ENCODE results near the gene HYAL3. TPM values are rescaled to one million over a fixed set of nuclear protein-coding genes. Genes with fewer than 3 reads are reported as not detected.
"Not testable (repeated sequence)": the region's sequence is repeated elsewhere in the genome, so short reads cannot be mapped to it uniquely, and the experiment has no call there.

Gene HYAL3
- total and polyA plus RNA-seq, 5 experiments from 2014 or later = 2.5 to 4.7 (median 3.2) TPM

GRCh38 chr3:50294089-50294488 is 5.1 kb downstream of the HYAL3 start:
- H3K4me1 Mint-ChIP-seq = peaks cover 22 to 42% (median 33%) of the 10 kb centered on the region in 4 donors
- ATAC-seq (no peak), DNase-seq (no peak)
- POLR2A ChIA-PET = interaction anchor here (3.8 kb wide), 1 partner anchor 43 kb away, joined by 26 read pairs; no protein-coding TSS in a partner anchor
- peaks cover 0 to 10% (median 0%) of the 10 kb centered on the region in 3 donors for H3K36me3 Mint-ChIP-seq
- H3K4me3 Mint-ChIP-seq = peak overlapping the region in 1 of 10 donors; percentile 42
- no peaks in the 10 kb centered on the region for H3K27me3 Mint-ChIP-seq
- no peaks in the 10 kb centered on the region for H3K9me3 Mint-ChIP-seq
- peak overlapping the region in 1 of 10 donors; percentile 21 for H3K27ac Mint-ChIP-seq

- Mint-ChIP-seq H3K27ac (peak overlapping the region; percentile 43 to 99 (median 98)), H3K9me3 (no peaks in the 10 kb centered on the region), H3K27me3 (no peaks in the 10 kb centered on the region), H3K36me3 (peaks cover 0 to 18% (median 0%) of the 10 kb centered on the region in 3 donors), H3K4me3 (peak overlapping the region in 9 of 10 donors; percentile 82 to 95 (median 91)), H3K4me1 (peaks cover 19 to 39% (median 27%) of the 10 kb centered on the region in 4 donors)
- POLR2A ChIA-PET = interaction anchor here (0.6 to 3.8 kb wide), 11 partner anchors 10 to 1092 kb away, joined by 3 to 26 read pairs (median 8); partner anchors contain the start of genes CYB561D2, HYAL1, HYAL2 and MANF
- no peak for ATAC-seq
- DNase-seq = no peak
These were observed 6.0 kb downstream of the HYAL3 start for GRCh38 chr3:50293079-50293801.

- Mint-ChIP-seq H3K27me3 (no peaks in the 10 kb centered on the region), H3K4me3 (peak within 1 kb of the TSS; percentile 82 to 95 (median 90)), H3K9me3 (no peaks in the 10 kb centered on the region), H3K36me3 (peaks cover 0 to 25% (median 0%) of the 10 kb centered on the region in 3 donors), H3K27ac (peak within 1 kb of the TSS; percentile 93 to 99 (median 98)), H3K4me1 (peaks cover 16 to 31% (median 18%) of the 10 kb centered on the region in 4 donors)
- DNase-seq (peak; percentile 87 to 97 (median 94)), ATAC-seq (peak; percentile 98 to 99)
- POLR2A ChIA-PET = interaction anchor here (0.8 to 3.8 kb wide), 20 partner anchors 11 to 1763 kb away, joined by 3 to 26 read pairs (median 6); partner anchors contain the start of genes CYB561D2, GNAI2, HYAL1 and HYAL2
These were observed 6.8 kb downstream of the HYAL3 start, which contains the start of gene IFRD2 for GRCh38 chr3:50292159-50293078. Gene IFRD2 (minus strand): TSS chr3:50292429. CDS start chr3:50292274, 155 bp downstream.

- POLR2A ChIA-PET = interaction anchor here (1.0 to 1.3 kb wide), 2 partner anchors 9 to 47 kb away, joined by 3 to 4 read pairs; no protein-coding TSS in a partner anchor
These were observed 9.0 kb downstream of the HYAL3 start for GRCh38 chr3:50290161-50290641.

GRCh38 chr3:50289130-50289529 is 10.1 kb downstream of the HYAL3 start:
- H3K36me3 Mint-ChIP-seq = peaks cover 0 to 22% (median 0%) of the 10 kb centered on the region in 3 donors
- peaks cover 12 to 27% (median 18%) of the 10 kb centered on the region in 4 donors for H3K4me1 Mint-ChIP-seq
- H3K27ac Mint-ChIP-seq = peak overlapping the region in 2 of 10 donors; percentile 29 to 49
- DNase-seq = no peak
- H3K9me3 Mint-ChIP-seq = no peaks in the 10 kb centered on the region
- peak overlapping the region in 4 of 10 donors; percentile 10 to 67 (median 16) for H3K4me3 Mint-ChIP-seq
- ATAC-seq = no peak
- POLR2A ChIA-PET = interaction anchor here (1.0 to 1.7 kb wide), 3 partner anchors 10 to 95 kb away, joined by 3 to 9 read pairs (median 3); partner anchors contain the start of genes HYAL3 and NAA80
- H3K27me3 Mint-ChIP-seq = no peaks in the 10 kb centered on the region

More at GRCh38 chr3:50290161-50290641, 9.0 kb downstream of the HYAL3 start:
- H3K36me3 Mint-ChIP-seq = peaks cover 0 to 22% (median 0%) of the 10 kb centered on the region in 3 donors
- H3K27ac Mint-ChIP-seq = peak overlapping the region in 2 of 10 donors; percentile 5 to 43
- ATAC-seq (no peak), DNase-seq (peak in 1 of 10 donors; percentile 15)
- peaks cover 12 to 27% (median 18%) of the 10 kb centered on the region in 4 donors for H3K4me1 Mint-ChIP-seq
- H3K4me3 Mint-ChIP-seq = peak overlapping the region in 5 of 10 donors; percentile 8 to 68 (median 27)
- no peaks in the 10 kb centered on the region for H3K9me3 Mint-ChIP-seq
- H3K27me3 Mint-ChIP-seq = no peaks in the 10 kb centered on the region

- ATAC-seq (no peak), DNase-seq (peak in 1 of 10 donors; percentile 15)
- POLR2A ChIA-PET = interaction anchor here (1.7 kb wide), 1 partner anchor 10 kb away, joined by 9 read pairs; the partner anchor contains the start of genes HYAL3 and NAA80
- peak overlapping the region in 1 of 10 donors; percentile 10 for H3K4me3 Mint-ChIP-seq
- peaks cover 0 to 22% (median 0%) of the 10 kb centered on the region in 3 donors for H3K36me3 Mint-ChIP-seq
- H3K4me1 Mint-ChIP-seq = peaks cover 12 to 27% (median 18%) of the 10 kb centered on the region in 4 donors
- peak overlapping the region in 2 of 10 donors; percentile 3 to 40 for H3K27ac Mint-ChIP-seq
- H3K27me3 Mint-ChIP-seq = no peaks in the 10 kb centered on the region
- H3K9me3 Mint-ChIP-seq = no peaks in the 10 kb centered on the region
These were observed 10.7 kb downstream of the HYAL3 start for GRCh38 chr3:50288387-50289007.

GRCh38 chr3:50287262-50287661 is 11.9 kb downstream of the HYAL3 start:
- Mint-ChIP-seq H3K27ac (peak overlapping the region in 1 of 10 donors; percentile 50), H3K9me3 (no peaks in the 10 kb centered on the region), H3K4me1 (peaks cover 5 to 16% (median 9%) of the 10 kb centered on the region in 4 donors), H3K27me3 (no peaks in the 10 kb centered on the region), H3K4me3 (no peak overlapping the region), H3K36me3 (peaks cover 0 to 22% (median 0%) of the 10 kb centered on the region in 3 donors)
- ATAC-seq (no peak), DNase-seq (no peak)
- POLR2A ChIA-PET = interaction anchor here (0.7 to 0.9 kb wide), 2 partner anchors 12 to 41 kb away, joined by 3 to 4 read pairs; partner anchors contain the start of gene TUSC2

- Mint-ChIP-seq H3K9me3 (no peaks in the 10 kb centered on the region), H3K4me1 (peaks cover 5 to 15% (median 6%) of the 10 kb centered on the region in 4 donors), H3K36me3 (peaks cover 0 to 22% (median 0%) of the 10 kb centered on the region in 3 donors), H3K27me3 (no peaks in the 10 kb centered on the region), H3K4me3 (no peak overlapping the region), H3K27ac (no peak overlapping the region)
- POLR2A ChIA-PET = no interaction called here
- DNase-seq (peak in 1 of 10 donors; percentile 15), ATAC-seq (no peak)
These were observed 12.6 kb downstream of the HYAL3 start for GRCh38 chr3:50286322-50287227.

- not testable (repeated sequence) for H3K27ac Mint-ChIP-seq, H3K4me1 Mint-ChIP-seq, H3K9me3 Mint-ChIP-seq, ATAC-seq, H3K27me3 Mint-ChIP-seq, H3K4me3 Mint-ChIP-seq, DNase-seq
- POLR2A ChIA-PET = interaction anchor here (0.6 to 1.2 kb wide), 3 partner anchors 38 to 100 kb away, joined by 3 read pairs; no protein-coding TSS in a partner anchor
- H3K36me3 Mint-ChIP-seq = peaks cover 0 to 18% (median 0%) of the 10 kb centered on the region in 3 donors
These were observed 15.1 kb downstream of the HYAL3 start for GRCh38 chr3:50284121-50284520.

GRCh38 chr3:50279255-50280016 is 19.8 kb downstream of the HYAL3 start:
- ATAC-seq (no peak), DNase-seq (no peak)
- no peak overlapping the region for H3K4me3 Mint-ChIP-seq
- POLR2A ChIA-PET = interaction anchor here (0.7 to 1.2 kb wide), 3 partner anchors 13 to 29 kb away, joined by 3 to 8 read pairs (median 3); partner anchors contain the start of gene IFRD2
- no peaks in the 10 kb centered on the region for H3K9me3 Mint-ChIP-seq
- H3K4me1 Mint-ChIP-seq = peaks cover 10 to 17% (median 13%) of the 10 kb centered on the region in 4 donors
- no peak overlapping the region for H3K27ac Mint-ChIP-seq
- no peaks in the 10 kb centered on the region for H3K36me3 Mint-ChIP-seq
- peaks cover 6 to 29% (median 12%) of the 10 kb centered on the region in 5 donors for H3K27me3 Mint-ChIP-seq

Measured in naive thymus-derived CD8-positive, alpha-beta T cell (primary cell).